ENCODE measurements around the gene FAM47A.

FAM47A gene

GRCh38 chrX:34132028-34132427 lies at the start of gene FAM47A:
TSS of gene FAM47A (minus strand) at chrX:34132314. CDS start at chrX:34132278, 36 bp downstream.
- FAIRE-seq (no peak), DNase-seq (ENCODE audit: low spot score) (no peak)

- FAIRE-seq: no peak
- DNase-seq (ENCODE audit: low spot score): no peak
These were observed 15.2 kb upstream of the FAM47A start for GRCh38 chrX:34147345-34147744.

- FAIRE-seq: no peak
- DNase-seq (ENCODE audit: low spot score): no peak
These were observed 14.8 kb upstream of the FAM47A start for GRCh38 chrX:34146906-34147305.

- no peak for DNase-seq (ENCODE audit: low spot score)
- FAIRE-seq: no peak
These were observed 12.1 kb upstream of the FAM47A start for GRCh38 chrX:34144246-34144645.

GRCh38 chrX:34140816-34141215 lies 8.7 kb upstream of the FAM47A start:
- FAIRE-seq: no peak
- DNase-seq (ENCODE audit: low spot score): no peak

- DNase-seq (ENCODE audit: low spot score) (no peak), FAIRE-seq (no peak)
These were observed 952 bp downstream of the FAM47A start for GRCh38 chrX:34130980-34131744.

GRCh38 chrX:34130501-34130900 lies 1.6 kb downstream of the FAM47A start:
- DNase-seq (ENCODE audit: low spot score): no peak
- no peak for FAIRE-seq

GRCh38 chrX:34126011-34126410 lies 6.1 kb downstream of the FAM47A start:
- no peak for FAIRE-seq
- no peak for DNase-seq (ENCODE audit: low spot score)

GRCh38 chrX:34119122-34119521 lies 13.0 kb downstream of the FAM47A start:
- FAIRE-seq (no peak), DNase-seq (ENCODE audit: low spot score) (no peak)

GRCh38 chrX:34112459-34112858 lies 19.7 kb downstream of the FAM47A start:
- DNase-seq (ENCODE audit: low spot score): no peak
- FAIRE-seq: no peak
